IMR-90 (cell line): ENCODE results near the gene BRAF. TPM values are rescaled to one million over a fixed set of nuclear protein-coding genes. Genes with fewer than 3 reads are reported as not detected.

Source experiments
- ATAC-seq: fragments of 200-7000 bp; cut with Tn5 transposase; 2 replicates; pipeline ENCODE4 v1.9.1; 2020; ENCODE audit warnings: low read depth, mild to moderate bottlenecking, moderate library complexity
- BruUV-seq: library from RNA; stranded (reverse); fragments of 400-500 nt; replicated peaks from 2 replicates; lab custom pipeline; 2021; lab: Mats Ljungman, UMichigan
- CTCF ChIA-PET: fragments of 300-600 bp; formaldehyde crosslinking; extraction: SDS; loops from one replicate; lab custom pipeline; 2021; ENCODE audit warnings: antibody characterized with exemption; lab: Yijun Ruan, JAX
- POLR2A ChIA-PET: fragments of 300-600 bp; sonication (Branson Sonifier 250); formaldehyde crosslinking; loops from one replicate; lab custom pipeline; 2022; ENCODE audit warnings: antibody characterized with exemption; ENCODE audit not compliant: unreplicated experiment; lab: Charles Lee
- DNase-seq: peaks from one replicate; pipeline ENCODE4 v3.0.0; 2013
- H2AFZ ChIP-seq: replicated peaks from 2 replicates; pipeline ENCODE3; 2013; ENCODE audit warnings: low read length, mild to moderate bottlenecking; ENCODE audit not compliant: poor library complexity
- H2AK5ac ChIP-seq: 2 replicates; pipeline ENCODE4 v1.6.1; 2013; ENCODE audit warnings: low read depth, low read length, inconsistent platforms
- H2AK9ac ChIP-seq: replicated peaks from 2 replicates; pipeline ENCODE3; 2013; ENCODE audit warnings: mild to moderate bottlenecking, low read depth, low read length, moderate library complexity; ENCODE audit not compliant: poor library complexity
- H2BK120ac ChIP-seq: 2 replicates; pipeline ENCODE4 v1.6.1; 2013; ENCODE audit warnings: low read depth, low read length, inconsistent platforms
- H2BK15ac ChIP-seq: 3 replicates; pipeline ENCODE4 v1.6.1; 2013; ENCODE audit warnings: low read depth, low read length, inconsistent platforms
- H2BK20ac ChIP-seq: 2 replicates; pipeline ENCODE4 v1.6.1; 2013; ENCODE audit warnings: low read depth, mild to moderate bottlenecking, inconsistent platforms, low read length, moderate library complexity
- H2BK5ac ChIP-seq: 2 replicates; pipeline ENCODE4 v1.6.1; 2013; ENCODE audit warnings: mild to moderate bottlenecking, low read depth, low read length, inconsistent platforms; ENCODE audit not compliant: poor library complexity, severe bottlenecking
- H3K14ac ChIP-seq: replicated peaks from 2 replicates; pipeline ENCODE4 v1.6.1; 2013; ENCODE audit warnings: low read depth, low read length, inconsistent platforms
- H3K18ac ChIP-seq: 2 replicates; pipeline ENCODE4 v1.6.1; 2013; ENCODE audit warnings: low read depth, low read length, control low read depth
- H3K23ac ChIP-seq: 2 replicates; pipeline ENCODE4 v1.6.1; 2013; ENCODE audit warnings: low read depth, low read length, inconsistent platforms
- H3K27ac ChIP-seq: 2 replicates; pipeline ENCODE4 v1.5.1; 2013; ENCODE audit warnings: mild to moderate bottlenecking, control low read depth, low read length; ENCODE audit not compliant: insufficient read depth
- H3K27me3 ChIP-seq: 2 replicates; pipeline ENCODE4 v1.6.1; 2013; ENCODE audit warnings: low read length; ENCODE audit not compliant: control insufficient read depth, insufficient read depth
- H3K36me3 ChIP-seq: 2 replicates; pipeline ENCODE4 v1.6.1; 2013; ENCODE audit warnings: low read length, mixed read lengths; ENCODE audit not compliant: control insufficient read depth, insufficient read depth
- H3K4ac ChIP-seq: 2 replicates; pipeline ENCODE4 v1.6.1; 2013; ENCODE audit warnings: low read depth, low read length, inconsistent platforms
- H3K4me1 ChIP-seq: 2 replicates; pipeline ENCODE4 v1.6.1; 2013; ENCODE audit warnings: low read length, mixed read lengths; ENCODE audit not compliant: control insufficient read depth, insufficient read depth
- H3K4me2 ChIP-seq: 2 replicates; pipeline ENCODE4 v1.6.1; 2013; ENCODE audit warnings: low read depth, mild to moderate bottlenecking, control low read depth, low read length, moderate library complexity
- H3K4me3 ChIP-seq: 2 replicates; pipeline ENCODE4 v1.5.1; 2013; ENCODE audit warnings: low read depth, mild to moderate bottlenecking, control low read depth, low read length, moderate library complexity; ENCODE audit not compliant: insufficient read depth
- H3K56ac ChIP-seq: 2 replicates; pipeline ENCODE4 v1.6.1; 2013; ENCODE audit warnings: low read length, inconsistent platforms; ENCODE audit not compliant: insufficient read depth; ENCODE audit errors: extremely low read depth
- H3K79me1 ChIP-seq, 2 experiments: 2 replicates each; pipeline ENCODE4 v1.6.1; 2013; ENCODE audit warnings: low read length in 2 of 2, inconsistent platforms in 1 of 2, low read depth in 1 of 2
- H3K9ac ChIP-seq: 2 replicates; pipeline ENCODE4 v1.6.1; 2013; ENCODE audit warnings: low read depth, low read length, control low read depth
- H3K9me1 ChIP-seq: 2 replicates; pipeline ENCODE4 v1.6.1; 2013; ENCODE audit warnings: low read length, inconsistent platforms; ENCODE audit not compliant: insufficient read depth
- H3K9me3 ChIP-seq: 2 replicates; pipeline ENCODE4 v1.6.1; 2013; ENCODE audit warnings: low read length; ENCODE audit not compliant: control insufficient read depth, insufficient read depth
- H4K20me1 ChIP-seq: 2 replicates; pipeline ENCODE4 v1.6.1; 2013; ENCODE audit warnings: low read length, inconsistent platforms; ENCODE audit not compliant: insufficient read depth
- H4K5ac ChIP-seq: 2 replicates; pipeline ENCODE4 v1.6.1; 2013; ENCODE audit warnings: mild to moderate bottlenecking, low read depth, low read length, control low read depth
- H4K8ac ChIP-seq, 2 experiments: 2 replicates each; pipeline ENCODE4 v1.6.1; 2013; ENCODE audit warnings: low read depth in 2 of 2, low read length in 2 of 2, control low read depth in 1 of 2, inconsistent platforms in 1 of 2
- H4K91ac ChIP-seq: 2 replicates; pipeline ENCODE4 v1.6.1; 2013; ENCODE audit warnings: low read depth, low read length, inconsistent platforms; ENCODE audit not compliant: insufficient read depth
- FOS ChIP-seq: fragments of 150-350 bp; IDR thresholded peaks from 2 replicates; pipeline ENCODE4 v1.6.1; 2016; ENCODE audit warnings: low read depth, low read length
- MAZ ChIP-seq: IDR thresholded peaks from 2 replicates; pipeline ENCODE4 v1.6.1; 2012; ENCODE audit warnings: low read depth, mild to moderate bottlenecking, low read length, improper control_type of control experiment, moderate library complexity, borderline replicate concordance
- NFE2L2 ChIP-seq: fragments of 150-350 bp; IDR thresholded peaks from 2 replicates; pipeline ENCODE4 v1.6.1; 2016; ENCODE audit warnings: low read depth, mild to moderate bottlenecking, low read length
- POLR2A ChIP-seq: IDR thresholded peaks from 2 replicates; pipeline ENCODE4 v1.6.1; 2012; ENCODE audit warnings: mild to moderate bottlenecking, low read depth, low read length
- RAD21 ChIP-seq: IDR thresholded peaks from 2 replicates; pipeline ENCODE4 v1.6.1; 2012; ENCODE audit warnings: low read length, improper control_type of control experiment
- RCOR1 ChIP-seq: IDR thresholded peaks from 2 replicates; pipeline ENCODE4 v1.6.1; 2012; ENCODE audit warnings: mild to moderate bottlenecking, low read length, improper control_type of control experiment; ENCODE audit not compliant: insufficient replicate concordance
- RFX5 ChIP-seq: IDR thresholded peaks from 2 replicates; pipeline ENCODE4 v1.8.0; 2012; ENCODE audit warnings: low read depth, mild to moderate bottlenecking, low read length, moderate library complexity
- SMC3 ChIP-seq: fragments of 150-350 bp; IDR thresholded peaks from 2 replicates; pipeline ENCODE4 v1.6.1; 2016; ENCODE audit warnings: low read depth, mild to moderate bottlenecking, antibody characterized with exemption, low read length, moderate library complexity
- USF2 ChIP-seq: fragments of 150-350 bp; IDR thresholded peaks from 2 replicates; pipeline ENCODE4 v1.6.1; 2017; ENCODE audit warnings: mild to moderate bottlenecking, antibody characterized with exemption, low read length, low read depth
- WGBS, 2 experiments: methylation state at CpG; one replicate each; pipeline versions ENCODE4 v1.1.5 to v1.1.7; 2013; ENCODE audit warnings: missing lambda C conversion rate in 2 of 2; ENCODE audit not compliant: insufficient read length in 1 of 2; ENCODE audit errors: extremely low coverage in 2 of 2; 5-methylcytosine and 5-hydroxymethylcytosine counted together
- dilution Hi-C: fragments of 300-500 bp; cut with HindIII; formaldehyde crosslinking; loops from one replicate; pipeline ENCODE4 v1.14.3; 2018; ENCODE audit warnings: low sequenced_read_pairs; ENCODE audit not compliant: unreplicated experiment
- in situ Hi-C: fragments of 300-500 bp; cut with MboI; formaldehyde crosslinking; loops from 3 replicates; pipeline ENCODE4 v1.14.3; 2019; ENCODE audit warnings: low sequenced_read_pairs, inconsistent platforms, mixed read lengths
- intact Hi-C: fragments of 100-400 bp; cut with micrococcal nuclease; formaldehyde crosslinking; loops from 2 replicates; pipeline ENCODE4 v1.10.0; 2022
- polyA plus RNA-seq, 3 experiments: library from polyadenylated mRNA; depleted of rRNA; stranded (reverse); fragments of >200 nt; gene quantifications; 2 replicates each; pipeline ENCODE4 v1.2.3, GENCODE V29; 2012; ENCODE audit warnings: low replicate concordance in 1 of 3
- total RNA-seq: library from RNA; depleted of rRNA; stranded (reverse); fragments of >200 nt; gene quantifications from 2 replicates; pipeline ENCODE4 v1.2.3, GENCODE V29; 2012
- TF ChIP-seq, protein P1 (sequence below): conservative IDR thresholded peaks from 2 replicates; pipeline ENCODE4 v1.5.1; 2012; ENCODE audit warnings: mild to moderate bottlenecking, low read depth, low read length, improper control_type of control experiment

BRAF gene
- total and polyA plus RNA-seq, 2 of the 4 experiments (the other 2 are of a cell fraction), result 5.7 to 12.9 TPM

GRCh38 chr7:140707132-140707531, 217.6 kb downstream of the BRAF start:
- Histone ChIP-seq H3K9me3 (no peaks in the 10 kb centered on the region), H3K4me2 (no peak overlapping the region), H4K20me1 (0 out of 2 replicates have a peak, but pooled peaks cover 4% of the 10 kb centered on the region), H2AFZ (no peak overlapping the region), H3K14ac (no peak overlapping the region), H3K9me1 (no peaks in the 10 kb centered on the region), H4K91ac (no peak overlapping the region), H3K4ac (no peak overlapping the region), H3K18ac (no peak overlapping the region), H3K4me3 (no peak overlapping the region), H2BK5ac (no peak overlapping the region), H3K9ac (no peak overlapping the region), H3K56ac (no peak overlapping the region), H2BK20ac (no peak overlapping the region), H2BK120ac (no peak overlapping the region), H2BK15ac (no peak overlapping the region), H4K5ac (no peak overlapping the region), H2AK5ac (no peak overlapping the region; the same call in 1 of the 2 replicates), H3K27ac (no peak overlapping the region), H3K79me1 (peaks cover 6 to 19% of the 10 kb centered on the region in 2 experiments; a peak in 2 of 4 replicates), H3K23ac (no peak overlapping the region), H3K27me3 (no peaks in the 10 kb centered on the region), H3K36me3 (peaks cover 26% of the 10 kb centered on the region), H4K8ac (no peak overlapping the region), H3K4me1 (no peaks in the 10 kb centered on the region), H2AK9ac (peak overlapping the region; percentile 42)
- no peak for DNase-seq
- dilution Hi-C loops (no loop called here), in situ Hi-C loops (no loop called here), intact Hi-C loops (no loop called here)
- no peak for ATAC-seq
- ChIA-PET CTCF (no interaction called here), POLR2A (interaction anchor here (0.5 kb wide), 1 partner anchor 66 kb away, joined by 3 read pairs; the partner anchor contains the start of gene DENND2A)
- BruUV-seq, result no TSS peak
- TF ChIP-seq USF2, result no peak
- no peak for TF ChIP-seq POLR2A
- no peak for TF ChIP-seq MAZ
- no peak for TF ChIP-seq FOS
- no peak for TF ChIP-seq NFE2L2
- TF ChIP-seq RAD21, result no peak
- no peak for TF ChIP-seq RCOR1
- TF ChIP-seq, protein P1, sequence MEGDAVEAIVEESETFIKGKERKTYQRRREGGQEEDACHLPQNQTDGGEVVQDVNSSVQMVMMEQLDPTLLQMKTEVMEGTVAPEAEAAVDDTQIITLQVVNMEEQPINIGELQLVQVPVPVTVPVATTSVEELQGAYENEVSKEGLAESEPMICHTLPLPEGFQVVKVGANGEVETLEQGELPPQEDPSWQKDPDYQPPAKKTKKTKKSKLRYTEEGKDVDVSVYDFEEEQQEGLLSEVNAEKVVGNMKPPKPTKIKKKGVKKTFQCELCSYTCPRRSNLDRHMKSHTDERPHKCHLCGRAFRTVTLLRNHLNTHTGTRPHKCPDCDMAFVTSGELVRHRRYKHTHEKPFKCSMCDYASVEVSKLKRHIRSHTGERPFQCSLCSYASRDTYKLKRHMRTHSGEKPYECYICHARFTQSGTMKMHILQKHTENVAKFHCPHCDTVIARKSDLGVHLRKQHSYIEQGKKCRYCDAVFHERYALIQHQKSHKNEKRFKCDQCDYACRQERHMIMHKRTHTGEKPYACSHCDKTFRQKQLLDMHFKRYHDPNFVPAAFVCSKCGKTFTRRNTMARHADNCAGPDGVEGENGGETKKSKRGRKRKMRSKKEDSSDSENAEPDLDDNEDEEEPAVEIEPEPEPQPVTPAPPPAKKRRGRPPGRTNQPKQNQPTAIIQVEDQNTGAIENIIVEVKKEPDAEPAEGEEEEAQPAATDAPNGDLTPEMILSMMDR, result no peak
- no peak for TF ChIP-seq RFX5
- TF ChIP-seq SMC3, result no peak
- WGBS, 2 experiments, result 100% methylated on average over 2 of the region's 5 CpGs; no CpG with 5 or more reads in 1 of the 2 experiments
